ENCODE measurements around the gene SZRD1.

DNA sequence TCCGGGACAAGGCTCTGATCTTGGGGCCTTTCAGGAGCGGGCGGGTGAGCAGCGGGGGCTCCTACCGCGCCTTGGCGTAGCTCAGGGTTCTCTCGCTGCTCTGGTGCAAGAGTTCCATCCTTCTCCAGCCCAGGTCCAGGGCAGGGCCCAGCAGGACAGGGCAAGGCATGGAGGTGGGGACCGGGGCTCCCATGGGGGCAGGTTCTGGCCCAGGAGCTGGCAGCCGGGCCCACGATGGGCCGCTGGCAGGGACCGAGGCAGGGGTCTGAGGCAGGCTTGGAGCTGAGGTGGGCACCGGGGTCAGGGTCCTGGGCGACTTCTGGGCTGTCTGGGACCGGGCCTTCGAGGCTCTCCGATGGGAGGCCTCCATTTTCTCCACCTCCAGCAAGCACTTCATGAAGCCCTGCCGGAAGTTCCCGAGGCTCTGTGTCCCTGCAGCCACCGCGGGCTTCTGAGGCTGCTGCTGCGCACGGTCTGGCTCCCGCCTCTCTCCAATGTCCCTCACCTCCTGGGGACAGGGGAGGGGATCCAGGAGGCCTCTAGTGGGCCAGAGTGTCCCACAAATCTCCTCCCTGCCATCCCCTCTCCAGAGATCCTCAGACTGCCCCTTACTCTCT, 42.6 kb downstream of the SZRD1 start:
- TF ChIP-seq, protein P1, sequence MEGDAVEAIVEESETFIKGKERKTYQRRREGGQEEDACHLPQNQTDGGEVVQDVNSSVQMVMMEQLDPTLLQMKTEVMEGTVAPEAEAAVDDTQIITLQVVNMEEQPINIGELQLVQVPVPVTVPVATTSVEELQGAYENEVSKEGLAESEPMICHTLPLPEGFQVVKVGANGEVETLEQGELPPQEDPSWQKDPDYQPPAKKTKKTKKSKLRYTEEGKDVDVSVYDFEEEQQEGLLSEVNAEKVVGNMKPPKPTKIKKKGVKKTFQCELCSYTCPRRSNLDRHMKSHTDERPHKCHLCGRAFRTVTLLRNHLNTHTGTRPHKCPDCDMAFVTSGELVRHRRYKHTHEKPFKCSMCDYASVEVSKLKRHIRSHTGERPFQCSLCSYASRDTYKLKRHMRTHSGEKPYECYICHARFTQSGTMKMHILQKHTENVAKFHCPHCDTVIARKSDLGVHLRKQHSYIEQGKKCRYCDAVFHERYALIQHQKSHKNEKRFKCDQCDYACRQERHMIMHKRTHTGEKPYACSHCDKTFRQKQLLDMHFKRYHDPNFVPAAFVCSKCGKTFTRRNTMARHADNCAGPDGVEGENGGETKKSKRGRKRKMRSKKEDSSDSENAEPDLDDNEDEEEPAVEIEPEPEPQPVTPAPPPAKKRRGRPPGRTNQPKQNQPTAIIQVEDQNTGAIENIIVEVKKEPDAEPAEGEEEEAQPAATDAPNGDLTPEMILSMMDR (IDR thresholded peaks at IDR 0.05), result no peak
- TF ChIP-seq EP300 (IDR thresholded peaks at IDR 0.05) (no peak), POLR2AphosphoS5 (IDR thresholded peaks at IDR 0.05) (no peak)

All from gastroesophageal sphincter (tissue), 3 donors.